ENCODE data around the gene RANBP10.

DNA sequence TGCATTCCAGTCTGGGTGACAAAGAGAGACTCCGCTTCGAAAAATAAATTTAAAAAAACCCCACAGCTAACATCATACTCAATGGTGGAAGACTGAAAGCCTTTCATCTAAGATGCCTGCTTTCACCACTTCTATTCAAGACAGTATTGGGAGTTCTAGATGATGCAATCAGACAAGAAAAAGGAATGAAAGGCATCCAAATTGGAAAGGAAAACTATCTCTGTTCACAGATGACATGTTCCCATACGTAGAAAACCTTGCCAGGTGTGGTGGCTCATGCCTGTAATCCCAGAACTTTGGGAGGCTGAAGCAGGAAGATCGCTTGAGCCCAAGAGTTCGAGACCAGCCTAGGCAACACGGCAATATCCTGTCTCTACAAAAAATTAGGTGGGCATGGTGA is 31.1 kb downstream of the RANBP10 start:
- TF ChIP-seq, protein P1, sequence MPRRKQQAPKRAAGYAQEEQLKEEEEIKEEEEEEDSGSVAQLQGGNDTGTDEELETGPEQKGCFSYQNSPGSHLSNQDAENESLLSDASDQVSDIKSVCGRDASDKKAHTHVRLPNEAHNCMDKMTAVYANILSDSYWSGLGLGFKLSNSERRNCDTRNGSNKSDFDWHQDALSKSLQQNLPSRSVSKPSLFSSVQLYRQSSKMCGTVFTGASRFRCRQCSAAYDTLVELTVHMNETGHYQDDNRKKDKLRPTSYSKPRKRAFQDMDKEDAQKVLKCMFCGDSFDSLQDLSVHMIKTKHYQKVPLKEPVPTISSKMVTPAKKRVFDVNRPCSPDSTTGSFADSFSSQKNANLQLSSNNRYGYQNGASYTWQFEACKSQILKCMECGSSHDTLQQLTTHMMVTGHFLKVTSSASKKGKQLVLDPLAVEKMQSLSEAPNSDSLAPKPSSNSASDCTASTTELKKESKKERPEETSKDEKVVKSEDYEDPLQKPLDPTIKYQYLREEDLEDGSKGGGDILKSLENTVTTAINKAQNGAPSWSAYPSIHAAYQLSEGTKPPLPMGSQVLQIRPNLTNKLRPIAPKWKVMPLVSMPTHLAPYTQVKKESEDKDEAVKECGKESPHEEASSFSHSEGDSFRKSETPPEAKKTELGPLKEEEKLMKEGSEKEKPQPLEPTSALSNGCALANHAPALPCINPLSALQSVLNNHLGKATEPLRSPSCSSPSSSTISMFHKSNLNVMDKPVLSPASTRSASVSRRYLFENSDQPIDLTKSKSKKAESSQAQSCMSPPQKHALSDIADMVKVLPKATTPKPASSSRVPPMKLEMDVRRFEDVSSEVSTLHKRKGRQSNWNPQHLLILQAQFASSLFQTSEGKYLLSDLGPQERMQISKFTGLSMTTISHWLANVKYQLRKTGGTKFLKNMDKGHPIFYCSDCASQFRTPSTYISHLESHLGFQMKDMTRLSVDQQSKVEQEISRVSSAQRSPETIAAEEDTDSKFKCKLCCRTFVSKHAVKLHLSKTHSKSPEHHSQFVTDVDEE (CRISPR knock-in tag; IDR thresholded peaks at IDR 0.05): no peak
- TF ChIP-seq, protein P2, sequence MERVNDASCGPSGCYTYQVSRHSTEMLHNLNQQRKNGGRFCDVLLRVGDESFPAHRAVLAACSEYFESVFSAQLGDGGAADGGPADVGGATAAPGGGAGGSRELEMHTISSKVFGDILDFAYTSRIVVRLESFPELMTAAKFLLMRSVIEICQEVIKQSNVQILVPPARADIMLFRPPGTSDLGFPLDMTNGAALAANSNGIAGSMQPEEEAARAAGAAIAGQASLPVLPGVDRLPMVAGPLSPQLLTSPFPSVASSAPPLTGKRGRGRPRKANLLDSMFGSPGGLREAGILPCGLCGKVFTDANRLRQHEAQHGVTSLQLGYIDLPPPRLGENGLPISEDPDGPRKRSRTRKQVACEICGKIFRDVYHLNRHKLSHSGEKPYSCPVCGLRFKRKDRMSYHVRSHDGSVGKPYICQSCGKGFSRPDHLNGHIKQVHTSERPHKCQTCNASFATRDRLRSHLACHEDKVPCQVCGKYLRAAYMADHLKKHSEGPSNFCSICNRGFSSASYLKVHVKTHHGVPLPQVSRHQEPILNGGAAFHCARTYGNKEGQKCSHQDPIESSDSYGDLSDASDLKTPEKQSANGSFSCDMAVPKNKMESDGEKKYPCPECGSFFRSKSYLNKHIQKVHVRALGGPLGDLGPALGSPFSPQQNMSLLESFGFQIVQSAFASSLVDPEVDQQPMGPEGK (CRISPR knock-in tag; IDR thresholded peaks at IDR 0.05; ENCODE audit: borderline replicate concordance): no peak
- TF ChIP-seq TCF4 (CRISPR knock-in tag; IDR thresholded peaks at IDR 0.05; ENCODE audit: borderline replicate concordance): no peak
- no peak for TF ChIP-seq GLIS3 (CRISPR knock-in tag; IDR thresholded peaks at IDR 0.05)
- TF ChIP-seq, protein P3, sequence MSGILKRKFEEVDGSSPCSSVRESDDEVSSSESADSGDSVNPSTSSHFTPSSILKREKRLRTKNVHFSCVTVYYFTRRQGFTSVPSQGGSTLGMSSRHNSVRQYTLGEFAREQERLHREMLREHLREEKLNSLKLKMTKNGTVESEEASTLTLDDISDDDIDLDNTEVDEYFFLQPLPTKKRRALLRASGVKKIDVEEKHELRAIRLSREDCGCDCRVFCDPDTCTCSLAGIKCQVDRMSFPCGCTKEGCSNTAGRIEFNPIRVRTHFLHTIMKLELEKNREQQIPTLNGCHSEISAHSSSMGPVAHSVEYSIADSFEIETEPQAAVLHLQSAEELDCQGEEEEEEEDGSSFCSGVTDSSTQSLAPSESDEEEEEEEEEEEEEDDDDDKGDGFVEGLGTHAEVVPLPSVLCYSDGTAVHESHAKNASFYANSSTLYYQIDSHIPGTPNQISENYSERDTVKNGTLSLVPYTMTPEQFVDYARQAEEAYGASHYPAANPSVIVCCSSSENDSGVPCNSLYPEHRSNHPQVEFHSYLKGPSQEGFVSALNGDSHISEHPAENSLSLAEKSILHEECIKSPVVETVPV (CRISPR knock-in tag; IDR thresholded peaks at IDR 0.05): no peak
- no peak for TF ChIP-seq ZFP3 (CRISPR knock-in tag; IDR thresholded peaks at IDR 0.05)
- TF ChIP-seq, protein P4, sequence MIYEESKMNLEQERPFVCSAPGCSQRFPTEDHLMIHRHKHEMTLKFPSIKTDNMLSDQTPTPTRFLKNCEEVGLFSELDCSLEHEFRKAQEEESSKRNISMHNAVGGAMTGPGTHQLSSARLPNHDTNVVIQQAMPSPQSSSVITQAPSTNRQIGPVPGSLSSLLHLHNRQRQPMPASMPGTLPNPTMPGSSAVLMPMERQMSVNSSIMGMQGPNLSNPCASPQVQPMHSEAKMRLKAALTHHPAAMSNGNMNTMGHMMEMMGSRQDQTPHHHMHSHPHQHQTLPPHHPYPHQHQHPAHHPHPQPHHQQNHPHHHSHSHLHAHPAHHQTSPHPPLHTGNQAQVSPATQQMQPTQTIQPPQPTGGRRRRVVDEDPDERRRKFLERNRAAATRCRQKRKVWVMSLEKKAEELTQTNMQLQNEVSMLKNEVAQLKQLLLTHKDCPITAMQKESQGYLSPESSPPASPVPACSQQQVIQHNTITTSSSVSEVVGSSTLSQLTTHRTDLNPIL (CRISPR knock-in tag; IDR thresholded peaks at IDR 0.05; ENCODE audit: low read depth): no peak
- TF ChIP-seq OSR1 (CRISPR knock-in tag; IDR thresholded peaks at IDR 0.05): no peak
- no peak for TF ChIP-seq ARNTL (CRISPR knock-in tag; IDR thresholded peaks at IDR 0.05; ENCODE audit: borderline replicate concordance, low read depth)
- no peak for TF ChIP-seq ISL1 (CRISPR knock-in tag; IDR thresholded peaks at IDR 0.05)
- no peak for TF ChIP-seq RARB (CRISPR knock-in tag; IDR thresholded peaks at IDR 0.05)

Data from SK-N-SH treated with all-trans-retinoic acid at 6 μM for 48 hours (cell line).